GM12878 (cell line): Measurements from ENCODE around the gene MAGI3. TPM values are rescaled to one million over a fixed set of nuclear protein-coding genes. Genes with fewer than 3 reads are reported as not detected.

ENCODE experiments used
- ATAC-seq: fragments of 200-7000 bp; cut with Tn5 transposase; 3 replicates; pipeline ENCODE4 v1.9.1; 2020; ENCODE audit warnings: mild to moderate bottlenecking, moderate library complexity
- BruUV-seq: library from RNA; stranded (reverse); fragments of 400-500 nt; replicated peaks from 2 replicates; lab custom pipeline; 2021; lab: Mats Ljungman, UMichigan
- CTCF ChIA-PET: fragments of 300-600 bp; sonication (Branson Sonifier 250); formaldehyde crosslinking; extraction: SDS; loops from one replicate; lab custom pipeline; 2021; ENCODE audit warnings: inconsistent platforms; lab: Yijun Ruan, JAX
- POLR2A ChIA-PET: fragments of 350-600 bp; formaldehyde crosslinking; extraction: SDS; loops from one replicate; lab custom pipeline; 2021; ENCODE audit warnings: inconsistent platforms; lab: Charles Lee
- RAD21 ChIA-PET: fragments of 300-600 bp; sonication (Branson Sonifier 250); formaldehyde crosslinking; loops from one replicate; lab custom pipeline; 2023; ENCODE audit warnings: antibody characterized with exemption; ENCODE audit not compliant: unreplicated experiment; lab: Charles Lee
- SMC1A ChIA-PET: fragments of 300-600 bp; sonication (Branson Sonifier 250); formaldehyde crosslinking; loops from one replicate; lab custom pipeline; 2023; ENCODE audit not compliant: unreplicated experiment, uncharacterized antibody; lab: Charles Lee
- DNase-seq: peaks from one replicate; pipeline ENCODE4 v3.0.0-alpha.2; 2011; ENCODE audit warnings: low read depth, low spot score
- FAIRE-seq: peaks from 3 replicates; lab custom pipeline; 2011; peaks lifted over from hg19 to GRCh38; lab: Jason Lieb, UNC
- H2AFZ ChIP-seq: 2 replicates; pipeline ENCODE4 v1.6.0; 2011; ENCODE audit warnings: low read depth, low read length, control low read depth; ENCODE audit not compliant: control insufficient read depth
- H3K27ac ChIP-seq: 2 replicates; pipeline ENCODE4 v1.5.1; 2011; ENCODE audit warnings: control low read depth; ENCODE audit not compliant: control insufficient read depth, insufficient read depth
- H3K27me3 ChIP-seq, 2 experiments: replicated peaks in 1 of 2; 2 replicates each; pipeline versions ENCODE4 v1.6.0 to v1.6.1; 2011; ENCODE audit warnings: low read length in 1 of 2; ENCODE audit not compliant: control insufficient read depth in 2 of 2, insufficient read depth in 2 of 2
- H3K36me3 ChIP-seq, 2 experiments: 2 replicates each; pipeline ENCODE4 v1.5.1; 2011; ENCODE audit warnings: low read length in 1 of 2; ENCODE audit not compliant: control insufficient read depth in 2 of 2, insufficient read depth in 2 of 2
- H3K4me1 ChIP-seq: 2 replicates; pipeline ENCODE4 v1.6.1; 2011; ENCODE audit warnings: mild to moderate bottlenecking, low read length, moderate library complexity, mixed read lengths; ENCODE audit not compliant: control insufficient read depth, insufficient read depth
- H3K4me2 ChIP-seq: 2 replicates; pipeline ENCODE4 v1.6.0; 2011; ENCODE audit warnings: control low read depth; ENCODE audit not compliant: control insufficient read depth, insufficient read depth
- H3K4me3 ChIP-seq: fragments of 200-600 bp; sonication (generic); 2 replicates; pipeline ENCODE4 v1.5.1; 2016
- H3K79me2 ChIP-seq: 2 replicates; pipeline ENCODE4 v1.6.0; 2011; ENCODE audit warnings: low read length; ENCODE audit not compliant: control insufficient read depth, insufficient read depth
- H3K9ac ChIP-seq: 2 replicates; pipeline ENCODE4 v1.8.0; 2011; ENCODE audit warnings: low read length, control low read depth, mixed read lengths; ENCODE audit not compliant: control insufficient read depth, insufficient read depth
- H3K9me3 ChIP-seq: replicated peaks from 3 replicates; pipeline ENCODE4 v1.5.1; 2011; ENCODE audit warnings: mild to moderate bottlenecking, low read length; ENCODE audit not compliant: control insufficient read depth, insufficient read depth
- H4K20me1 ChIP-seq: 2 replicates; pipeline ENCODE4 v1.6.0; 2011; ENCODE audit not compliant: control insufficient read depth, insufficient read depth
- ATF7 ChIP-seq: fragments of 450-650 bp; IDR thresholded peaks from 2 replicates; pipeline ENCODE4 v1.6.1; 2016; ENCODE audit warnings: low read depth, mild to moderate bottlenecking
- GATAD2B ChIP-seq: fragments of 450-650 bp; conservative IDR thresholded peaks from 2 replicates; pipeline ENCODE4 v1.6.1; 2017; ENCODE audit warnings: low read depth, mild to moderate bottlenecking, moderate library complexity
- IKZF2 ChIP-seq, 2 experiments: fragments of 450-650 bp; IDR thresholded peaks; 2 replicates each; pipeline ENCODE4 v1.6.1; 2017; ENCODE audit warnings: mild to moderate bottlenecking in 2 of 2, moderate library complexity in 2 of 2
- JUNB ChIP-seq: IDR thresholded peaks from 2 replicates; pipeline ENCODE4 v1.6.1; 2016; ENCODE audit warnings: antibody characterized with exemption, mild to moderate bottlenecking
- MTA2 ChIP-seq: fragments of 450-650 bp; IDR thresholded peaks from 2 replicates; pipeline ENCODE4 v1.6.1; 2016; ENCODE audit warnings: low read depth, mild to moderate bottlenecking, moderate library complexity
- NBN ChIP-seq: fragments of 450-650 bp; IDR thresholded peaks from 2 replicates; pipeline ENCODE4 v1.6.1; 2016
- NRF1 ChIP-seq: conservative IDR thresholded peaks from 2 replicates; pipeline ENCODE4 v1.6.1; 2011; ENCODE audit warnings: mild to moderate bottlenecking, low read depth, low read length, improper control_type of control experiment
- PAX8 ChIP-seq: fragments of 450-650 bp; IDR thresholded peaks from 2 replicates; pipeline ENCODE4 v1.6.1; 2017; ENCODE audit warnings: mild to moderate bottlenecking, moderate library complexity
- PML ChIP-seq: IDR thresholded peaks from 2 replicates; pipeline ENCODE4 v1.6.1; 2012; ENCODE audit warnings: low read length, inconsistent platforms
- POU2F2 ChIP-seq: IDR thresholded peaks from 3 replicates; pipeline ENCODE4 v1.6.1; 2011; ENCODE audit warnings: low read depth, mild to moderate bottlenecking, low read length, borderline replicate concordance
- RCOR1 ChIP-seq: conservative IDR thresholded peaks from 2 replicates; pipeline ENCODE4 v1.6.1; 2012; ENCODE audit warnings: low read depth, low read length, improper control_type of control experiment
- RFX5 ChIP-seq: IDR thresholded peaks from 2 replicates; pipeline ENCODE4 v1.6.1; 2011; ENCODE audit warnings: low read depth, low read length, improper control_type of control experiment
- SMAD1 ChIP-seq: fragments of 450-650 bp; IDR thresholded peaks from 2 replicates; pipeline ENCODE4 v1.6.1; 2018; ENCODE audit warnings: mild to moderate bottlenecking, low read depth; ENCODE audit not compliant: partially characterized antibody
- SMC3 ChIP-seq: IDR thresholded peaks from 2 replicates; pipeline ENCODE4 v1.6.1; 2011; ENCODE audit warnings: low read length, improper control_type of control experiment, borderline replicate concordance
- SREBF2 ChIP-seq: IDR thresholded peaks from 2 replicates; pipeline ENCODE4 v1.6.1; 2012; ENCODE audit warnings: mild to moderate bottlenecking, low read length
- SRF ChIP-seq, 2 experiments: IDR thresholded peaks; 2 replicates each; pipeline ENCODE4 v1.6.1; 2011; ENCODE audit warnings: low read depth in 2 of 2, low read length in 2 of 2, mild to moderate bottlenecking in 1 of 2, moderate library complexity in 1 of 2
- USF1 ChIP-seq: IDR thresholded peaks from 2 replicates; pipeline ENCODE4 v1.6.1; 2011; ENCODE audit warnings: borderline replicate concordance, low read depth, mild to moderate bottlenecking, moderate library complexity, mixed read lengths, low read length; ENCODE audit not compliant: insufficient read depth; ENCODE audit errors: extremely low read length
- WRNIP1 ChIP-seq: IDR thresholded peaks from 2 replicates; pipeline ENCODE4 v1.6.1; 2011; ENCODE audit warnings: low read depth, low read length, improper control_type of control experiment, borderline replicate concordance
- ZBTB11 ChIP-seq: fragments of 450-650 bp; formaldehyde crosslinking; IDR thresholded peaks from 2 replicates; pipeline ENCODE4 v1.5.0; 2022; ENCODE audit warnings: mild to moderate bottlenecking, missing genetic modification characterization
- in situ Hi-C: fragments of 300-500 bp; cut with MboI; formaldehyde crosslinking; loops from 9 replicates; pipeline ENCODE4 v1.14.3; 2018; ENCODE audit warnings: mixed read lengths
- intact Hi-C: fragments of 100-400 bp; cut with micrococcal nuclease; formaldehyde crosslinking; loops from one replicate; pipeline ENCODE4 v1.14.2; 2022; ENCODE audit not compliant: unreplicated experiment
- polyA plus RNA-seq, 11 experiments: library from polyadenylated mRNA; depleted of rRNA in 4 of 11; unstranded in 6 of 11; stranded (reverse) in 5 of 11; fragments of >200 nt; fragmentation: Nextera tagmentation in 4 of 11; fragmentation: Illumina TruSeq in 1 of 11; extraction: Ambion mirVana in 4 of 11; extraction: Trizol in 1 of 11; gene quantifications; 1 replicate in 1 of 11; 2 replicates in 10 of 11; pipeline versions ENCODE4 v1.2.1 to v1.2.3, GENCODE V29; 2011 to 2016; ENCODE audit warnings: inconsistent platforms in 2 of 11, missing spikeins in 2 of 11, low read depth in 1 of 11
- total RNA-seq, 4 experiments: library from RNA; depleted of rRNA in 3 of 4; stranded (reverse); fragments of >200 nt in 3 of 4; fragmentation: Illumina TruSeq in 1 of 4; extraction: Trizol in 1 of 4; gene quantifications; 2 replicates each; pipeline versions ENCODE4 v1.2.1 to v1.2.3, GENCODE V29; 2013 to 2021

The MAGI3 gene
- total and polyA plus RNA-seq, 10 of the 15 experiments (the other 5 are each of a cell fraction or from before 2014, with no cell fraction given): 0.17 to 0.65 (median 0.32) TPM

- TF ChIP-seq NBN (no peak), GATAD2B (no peak), SMAD1 (no peak), IKZF2 (IDR thresholded peaks at IDR 0.05) (no peak)
Measured at GRCh38 chr1:113663165-113663951, 273.0 kb downstream of the MAGI3 start (continued).

GRCh38 chr1:113665071-113665470, 274.8 kb downstream of the MAGI3 start:
- no peak overlapping the region for H3K9ac ChIP-seq
- no peaks in the 10 kb centered on the region for H3K36me3 ChIP-seq
- ChIA-PET SMC1A (interaction anchor here (0.8 kb wide), 1 partner anchor 525 kb away, joined by 3 read pairs; no protein-coding TSS in a partner anchor), CTCF (interaction anchor here (1.8 kb wide), 1 partner anchor 9 kb away, joined by 4 read pairs; no protein-coding TSS in a partner anchor), RAD21 (no interaction called here), POLR2A (no interaction called here)
- H2AFZ ChIP-seq: no peak overlapping the region
- in situ Hi-C loops: no loop called here
- no peaks in the 10 kb centered on the region for H3K79me2 ChIP-seq
- DNase-seq: no peak
- no peak for FAIRE-seq
- intact Hi-C loops: no loop called here
- no peaks in the 10 kb centered on the region for H3K4me1 ChIP-seq
- H3K27me3 ChIP-seq: no peaks in the 10 kb centered on the region
- no peak overlapping the region for H3K4me3 ChIP-seq
- no peak for ATAC-seq
- BruUV-seq: no TSS peak
- H3K9me3 ChIP-seq: no peaks in the 10 kb centered on the region
- no peak overlapping the region for H3K27ac ChIP-seq
- H3K4me2 ChIP-seq: no peak overlapping the region
- no peaks in the 10 kb centered on the region for H4K20me1 ChIP-seq
- no peak for TF ChIP-seq NRF1
- TF ChIP-seq ATF7: no peak
- no peak for TF ChIP-seq SREBF2
- TF ChIP-seq IKZF2 (IDR thresholded peaks at IDR 0.05): no peak
- no peak for TF ChIP-seq PML
- no peak for TF ChIP-seq USF1
- no peak for TF ChIP-seq WRNIP1
- TF ChIP-seq ZBTB11 (CRISPR knock-in tag): no peak
- TF ChIP-seq JUNB: no peak
- TF ChIP-seq POU2F2: no peak
- TF ChIP-seq SMC3: no peak
- no peak for TF ChIP-seq RCOR1
- no peak for TF ChIP-seq MTA2
- no peak for TF ChIP-seq RFX5
- TF ChIP-seq PAX8: no peak
- TF ChIP-seq SRF (IDR thresholded peaks at IDR 0.05; ENCODE audit: low read depth in 2 of 2, low read length in 2 of 2): no peak
